ENCODE measurements around the gene CALCOCO2. TPM values are rescaled to one million over a fixed set of nuclear protein-coding genes. Genes with fewer than 3 reads are reported as not detected.
A peak's percentile ranks its signal among the peaks of the same experiment; 100 is the strongest.

CALCOCO2 gene
- total and polyA plus RNA-seq, 10 of the 15 experiments (the other 5 are each of a cell fraction or from before 2014, with no cell fraction given): 20.2 to 138 (median 53.1) TPM

GRCh38 chr17:48909783-48910182, 78.9 kb downstream of the CALCOCO2 start (continued):
- TF ChIP-seq MLLT1 (IDR thresholded peaks at IDR 0.05) (0 out of 2 replicates have a peak, but pooled peaks have one; percentile 12), PBX3 (IDR thresholded peaks at IDR 0.05; ENCODE audit: insufficient replicate concordance, low read depth, low read length) (no peak), MEF2B (IDR thresholded peaks at IDR 0.05; ENCODE audit: partially characterized antibody, poor library complexity, severe bottlenecking) (no peak), JUNB (IDR thresholded peaks at IDR 0.05) (peak; percentile 14; the same call in 1 of the 2 replicates), BCL11A (IDR thresholded peaks at IDR 0.05; ENCODE audit: low read depth, low read length) (0 out of 2 replicates have a peak, but pooled peaks have one; percentile 15), SIX5 (IDR thresholded peaks at IDR 0.05; ENCODE audit: low read depth, low read length, severe bottlenecking) (no peak), SMAD5 (IDR thresholded peaks at IDR 0.05; ENCODE audit: low read depth) (no peak), E4F1 (IDR thresholded peaks at IDR 0.05; ENCODE audit: borderline replicate concordance, partially characterized antibody) (no peak), BHLHE40 (IDR thresholded peaks at IDR 0.05; ENCODE audit: borderline replicate concordance in 1 of 2, low read depth in 2 of 2, low read length in 1 of 2) (no peak), CHD1 (IDR thresholded peaks at IDR 0.05; ENCODE audit: low read depth, low read length) (no peak), POLR2AphosphoS2 (IDR thresholded peaks at IDR 0.05; ENCODE audit: low read depth, low read length) (no peak), IRF4 (IDR thresholded peaks at IDR 0.05; ENCODE audit: low read depth, low read length) (peak; percentile 35; the same call in 1 of the 2 replicates), POLR2AphosphoS5 (IDR thresholded peaks at IDR 0.05; ENCODE audit: low read length) (0 out of 2 replicates have a peak, but pooled peaks have one; percentile 39), NBN (IDR thresholded peaks at IDR 0.05) (peak; percentile 12; the same call in 1 of the 2 replicates), RUNX3 (IDR thresholded peaks at IDR 0.05; ENCODE audit: low read length) (peak; percentile 45; the same call in 1 of the 2 replicates), ZBED1 (IDR thresholded peaks at IDR 0.05; ENCODE audit: borderline replicate concordance) (0 out of 2 replicates have a peak, but pooled peaks have one; percentile 25), RELA (IDR thresholded peaks at IDR 0.05; ENCODE audit: borderline replicate concordance, partially characterized antibody) (peak; percentile 44), NR2F1 (conservative IDR thresholded peaks at IDR 0.05) (peak; percentile 31; the same call in 1 of the 2 replicates), FOXM1 (IDR thresholded peaks at IDR 0.05; ENCODE audit: low read depth, low read length) (no peak), PML (IDR thresholded peaks at IDR 0.05; ENCODE audit: low read length) (no peak)
